HG03045 (cell line): Measurements from ENCODE around the gene CCL16.
"Not testable (repeated sequence)": the region's sequence is repeated elsewhere in the genome, so short reads cannot be mapped to it uniquely, and the experiment has no call there.

Source experiments
- ATAC-seq: cut with Tn5 transposase; IDR thresholded peaks from one replicate; pipeline ENCODE4 v1.9.1; 2021; ENCODE audit warnings: mild to moderate bottlenecking, moderate library complexity; ENCODE audit not compliant: unreplicated experiment

Gene CCL16

GRCh38 chr17:35981246-35981645 is at the start of gene CCL16:
TSS of gene CCL16 (minus strand) at chr17:35981497. CDS start at chr17:35981420, 77 bp downstream.
- no peak for ATAC-seq

- ATAC-seq, result no peak
These were observed 49.7 kb upstream of the CCL16 start for GRCh38 chr17:36030956-36031355.

GRCh38 chr17:36027761-36028160 is 46.5 kb upstream of the CCL16 start:
- no peak for ATAC-seq

GRCh38 chr17:36024106-36024869 is 43.0 kb upstream of the CCL16 start:
- ATAC-seq, result no peak

GRCh38 chr17:36019423-36019822 is 38.1 kb upstream of the CCL16 start:
- no peak for ATAC-seq

GRCh38 chr17:36017799-36018198 is 36.5 kb upstream of the CCL16 start, which contains the start of gene CCL23:
TSS of gene CCL23 (minus strand) at chr17:36017972. CDS start at chr17:36017897, 75 bp downstream.
- ATAC-seq, result no peak

GRCh38 chr17:36016555-36016954 is 35.3 kb upstream of the CCL16 start:
- ATAC-seq, result no peak

- not testable (repeated sequence) for ATAC-seq
These were observed 34.6 kb upstream of the CCL16 start for GRCh38 chr17:36015895-36016294.

- ATAC-seq, result no peak
These were observed 33.6 kb upstream of the CCL16 start for GRCh38 chr17:36014946-36015345.

- no peak for ATAC-seq
These were observed 29.9 kb upstream of the CCL16 start for GRCh38 chr17:36011201-36011600.

GRCh38 chr17:36008998-36009665 is 27.8 kb upstream of the CCL16 start:
- ATAC-seq, result no peak

- no peak for ATAC-seq
These were observed 23.4 kb upstream of the CCL16 start for GRCh38 chr17:36004594-36005108.

GRCh38 chr17:36002631-36003030 is 21.3 kb upstream of the CCL16 start:
- ATAC-seq, result no peak

- no peak for ATAC-seq
These were observed 20.7 kb upstream of the CCL16 start for GRCh38 chr17:36001862-36002603.

- no peak for ATAC-seq
These were observed 19.9 kb upstream of the CCL16 start, which contains the start of gene CCL15 for GRCh38 chr17:36001110-36001771. TSS of gene CCL15 (minus strand) at chr17:36001553. CDS start at chr17:36001492, 61 bp downstream.

GRCh38 chr17:36000732-36001109 is 19.4 kb upstream of the CCL16 start:
- no peak for ATAC-seq

- no peak for ATAC-seq
These were observed 17.5 kb upstream of the CCL16 start for GRCh38 chr17:35998756-35999155.

- ATAC-seq, result no peak
These were observed 16.8 kb upstream of the CCL16 start for GRCh38 chr17:35998018-35998545.

- ATAC-seq, result not testable (repeated sequence)
These were observed 14.0 kb upstream of the CCL16 start for GRCh38 chr17:35995346-35995745.

GRCh38 chr17:35991075-35991474 is 9.8 kb upstream of the CCL16 start:
- no peak for ATAC-seq
